HepG2 (cell line): ENCODE measurements around the gene ABCC5. TPM values are rescaled to one million over a fixed set of nuclear protein-coding genes. Genes with fewer than 3 reads are reported as not detected.

ENCODE experiments used
- HIVEP1 ChIP-seq: sonication (generic); formaldehyde crosslinking; IDR thresholded peaks from 2 replicates; pipeline ENCODE4 v1.4.0; 2020; ENCODE audit warnings: mild to moderate bottlenecking, missing genetic modification reagents
- HMGA1 ChIP-seq: sonication (generic); formaldehyde crosslinking; conservative IDR thresholded peaks from 2 replicates; pipeline ENCODE4 v1.4.0; 2020; ENCODE audit warnings: missing genetic modification reagents
- LCORL ChIP-seq, 2 experiments: fragments of 450-650 bp in 1 of 2; sonication (generic) in 1 of 2; formaldehyde crosslinking in 1 of 2; IDR thresholded peaks; 2 replicates each; pipeline versions ENCODE4 v1.5.0 to v1.6.1; 2017 to 2020; ENCODE audit warnings: antibody characterized with exemption in 1 of 2, missing genetic modification reagents in 1 of 2
- NFKBIZ ChIP-seq: IDR thresholded peaks from 2 replicates; pipeline ENCODE4 v1.6.1; 2018; ENCODE audit warnings: missing genetic modification reagents, missing compliant biosample characterization
- PHF8 ChIP-seq: sonication (generic); formaldehyde crosslinking; IDR thresholded peaks from 2 replicates; pipeline ENCODE4 v1.5.0; 2020; ENCODE audit warnings: missing genetic modification reagents
- POLR2G ChIP-seq: fragments of 200-400 bp; formaldehyde crosslinking; IDR thresholded peaks from 2 replicates; pipeline ENCODE4 v1.6.1; 2018; ENCODE audit warnings: mild to moderate bottlenecking, low read depth, low read length, moderate library complexity
- RXRB ChIP-seq: IDR thresholded peaks from 2 replicates; pipeline ENCODE4 v1.6.1; 2016; ENCODE audit warnings: borderline replicate concordance, missing genetic modification reagents, missing compliant biosample characterization
- SIN3B ChIP-seq: fragments of 150-350 bp; IDR thresholded peaks from 2 replicates; pipeline ENCODE4 v1.6.1; 2014; ENCODE audit warnings: low read length
- TRIM24 ChIP-seq: sonication (generic); formaldehyde crosslinking; IDR thresholded peaks from 2 replicates; pipeline ENCODE4 v1.8.0; 2022; ENCODE audit warnings: mild to moderate bottlenecking, missing genetic modification reagents
- YY1 ChIP-seq: IDR thresholded peaks from 2 replicates; pipeline ENCODE4 v1.6.1; 2011; ENCODE audit warnings: low read length, low read depth, moderate library complexity, mild to moderate bottlenecking; ENCODE audit not compliant: insufficient read depth, insufficient replicate concordance
- ZNF121 ChIP-seq: sonication (generic); formaldehyde crosslinking; IDR thresholded peaks from 2 replicates; pipeline ENCODE4 v1.5.0; 2020; ENCODE audit warnings: mild to moderate bottlenecking, missing genetic modification reagents
- ZNF30 ChIP-seq: sonication (generic); formaldehyde crosslinking; IDR thresholded peaks from 2 replicates; pipeline ENCODE4 v1.5.0; 2020; ENCODE audit warnings: mild to moderate bottlenecking, missing genetic modification reagents
- ZNF337 ChIP-seq: sonication (generic); formaldehyde crosslinking; IDR thresholded peaks from 2 replicates; pipeline ENCODE4 v1.5.1; 2020; ENCODE audit warnings: missing genetic modification reagents, low read depth, mild to moderate bottlenecking, borderline replicate concordance
- ZNF552 ChIP-seq: sonication (generic); formaldehyde crosslinking; IDR thresholded peaks from 2 replicates; pipeline ENCODE4 v1.9.0; 2022; ENCODE audit warnings: missing genetic modification reagents, mild to moderate bottlenecking, borderline replicate concordance
- ZNF564 ChIP-seq: sonication (generic); formaldehyde crosslinking; IDR thresholded peaks from 2 replicates; pipeline ENCODE4 v1.8.1; 2023; ENCODE audit warnings: mild to moderate bottlenecking, missing genetic modification reagents
- ZNF569 ChIP-seq: sonication (generic); formaldehyde crosslinking; IDR thresholded peaks from 2 replicates; pipeline ENCODE4 v1.5.0; 2020; ENCODE audit warnings: mild to moderate bottlenecking, missing genetic modification reagents, moderate library complexity, borderline replicate concordance
- ZNF788 ChIP-seq: sonication (generic); formaldehyde crosslinking; IDR thresholded peaks from 2 replicates; pipeline ENCODE4 v1.5.0; 2020; ENCODE audit warnings: mild to moderate bottlenecking, missing genetic modification reagents, borderline replicate concordance
- polyA plus RNA-seq, 8 experiments: library from polyadenylated mRNA; depleted of rRNA in 3 of 8; stranded (reverse) in 7 of 8; unstranded in 1 of 8; fragments of >200 nt; fragmentation: Illumina TruSeq in 4 of 8; extraction: Trizol in 4 of 8; gene quantifications; 2 replicates each; pipeline versions ENCODE4 v1.2.1 to v1.2.3, GENCODE V29; 2011 to 2016; ENCODE audit warnings: low read depth in 4 of 8, missing spikeins in 1 of 8, mixed read lengths in 1 of 8; ENCODE audit not compliant: insufficient read depth in 1 of 8
- total RNA-seq, 5 experiments: library from RNA; depleted of rRNA; stranded (reverse); fragments of >200 nt; fragmentation: Illumina TruSeq; extraction: Trizol; gene quantifications; 2 replicates each; pipeline ENCODE4 v1.2.3, GENCODE V29; 2016; ENCODE audit warnings: low read depth in 1 of 5
- TF ChIP-seq, protein P1 (sequence below): sonication (generic); formaldehyde crosslinking; IDR thresholded peaks from 2 replicates; pipeline ENCODE4 v1.9.0; 2022; ENCODE audit warnings: low read depth, missing genetic modification reagents
- TF ChIP-seq, protein P2 (sequence below): sonication (generic); formaldehyde crosslinking; IDR thresholded peaks from 2 replicates; pipeline ENCODE4 v1.8.0; 2022; ENCODE audit warnings: mild to moderate bottlenecking, missing genetic modification reagents, moderate library complexity
- TF ChIP-seq, protein P3 (sequence below): sonication (generic); formaldehyde crosslinking; IDR thresholded peaks from 2 replicates; pipeline ENCODE4 v1.4.0; 2020; ENCODE audit warnings: missing genetic modification reagents
- TF ChIP-seq, protein P4 (sequence below): sonication (generic); formaldehyde crosslinking; IDR thresholded peaks from 2 replicates; pipeline ENCODE4 v1.4.0; 2020; ENCODE audit warnings: mild to moderate bottlenecking, missing genetic modification reagents, borderline replicate concordance

ABCC5 gene
- total and polyA plus RNA-seq, 2 of the 13 experiments (the other 11 are each of a cell fraction or from before 2014, with no cell fraction given), result 12.5 to 12.7 TPM

DNA sequence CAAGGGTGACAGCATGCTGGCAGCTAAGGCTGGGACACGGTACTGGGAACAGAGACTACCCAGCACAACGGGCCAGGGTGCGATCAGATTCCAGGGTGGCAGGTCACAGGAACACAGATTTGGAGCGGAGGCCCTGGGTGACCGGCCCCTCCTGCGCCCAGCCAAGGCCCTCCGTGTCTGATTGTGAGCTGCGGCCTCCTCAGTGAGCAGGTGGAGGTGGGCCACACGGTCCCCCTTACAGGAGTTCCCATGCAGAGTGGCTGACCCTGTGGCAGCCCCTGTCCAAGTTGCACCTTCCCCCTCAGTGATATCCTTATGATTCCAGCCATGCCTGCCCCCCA lies 104.1 kb downstream of the ABCC5 start (continued):
- no peak for TF ChIP-seq ZNF30 (CRISPR knock-in tag)
- TF ChIP-seq ZNF564 (CRISPR knock-in tag), result peak; percentile 44
- no peak for TF ChIP-seq NFKBIZ (CRISPR knock-in tag)
- TF ChIP-seq, protein P1, sequence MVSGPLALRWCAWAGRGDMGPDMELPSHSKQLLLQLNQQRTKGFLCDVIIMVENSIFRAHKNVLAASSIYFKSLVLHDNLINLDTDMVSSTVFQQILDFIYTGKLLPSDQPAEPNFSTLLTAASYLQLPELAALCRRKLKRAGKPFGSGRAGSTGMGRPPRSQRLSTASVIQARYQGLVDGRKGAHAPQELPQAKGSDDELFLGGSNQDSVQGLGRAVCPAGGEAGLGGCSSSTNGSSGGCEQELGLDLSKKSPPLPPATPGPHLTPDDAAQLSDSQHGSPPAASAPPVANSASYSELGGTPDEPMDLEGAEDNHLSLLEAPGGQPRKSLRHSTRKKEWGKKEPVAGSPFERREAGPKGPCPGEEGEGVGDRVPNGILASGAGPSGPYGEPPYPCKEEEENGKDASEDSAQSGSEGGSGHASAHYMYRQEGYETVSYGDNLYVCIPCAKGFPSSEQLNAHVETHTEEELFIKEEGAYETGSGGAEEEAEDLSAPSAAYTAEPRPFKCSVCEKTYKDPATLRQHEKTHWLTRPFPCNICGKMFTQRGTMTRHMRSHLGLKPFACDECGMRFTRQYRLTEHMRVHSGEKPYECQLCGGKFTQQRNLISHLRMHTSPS (CRISPR knock-in tag), result no peak
- TF ChIP-seq ZNF569 (CRISPR knock-in tag), result no peak
- TF ChIP-seq, protein P2, sequence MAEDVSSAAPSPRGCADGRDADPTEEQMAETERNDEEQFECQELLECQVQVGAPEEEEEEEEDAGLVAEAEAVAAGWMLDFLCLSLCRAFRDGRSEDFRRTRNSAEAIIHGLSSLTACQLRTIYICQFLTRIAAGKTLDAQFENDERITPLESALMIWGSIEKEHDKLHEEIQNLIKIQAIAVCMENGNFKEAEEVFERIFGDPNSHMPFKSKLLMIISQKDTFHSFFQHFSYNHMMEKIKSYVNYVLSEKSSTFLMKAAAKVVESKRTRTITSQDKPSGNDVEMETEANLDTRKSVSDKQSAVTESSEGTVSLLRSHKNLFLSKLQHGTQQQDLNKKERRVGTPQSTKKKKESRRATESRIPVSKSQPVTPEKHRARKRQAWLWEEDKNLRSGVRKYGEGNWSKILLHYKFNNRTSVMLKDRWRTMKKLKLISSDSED (CRISPR knock-in tag), result no peak
- TF ChIP-seq YY1, result no peak
- TF ChIP-seq SIN3B, result no peak
- no peak for TF ChIP-seq LCORL (IDR thresholded peaks at IDR 0.05)
- no peak for TF ChIP-seq LCORL (CRISPR knock-in tag; IDR thresholded peaks at IDR 0.05)
- no peak for TF ChIP-seq TRIM24 (CRISPR knock-in tag)
- TF ChIP-seq, protein P3, sequence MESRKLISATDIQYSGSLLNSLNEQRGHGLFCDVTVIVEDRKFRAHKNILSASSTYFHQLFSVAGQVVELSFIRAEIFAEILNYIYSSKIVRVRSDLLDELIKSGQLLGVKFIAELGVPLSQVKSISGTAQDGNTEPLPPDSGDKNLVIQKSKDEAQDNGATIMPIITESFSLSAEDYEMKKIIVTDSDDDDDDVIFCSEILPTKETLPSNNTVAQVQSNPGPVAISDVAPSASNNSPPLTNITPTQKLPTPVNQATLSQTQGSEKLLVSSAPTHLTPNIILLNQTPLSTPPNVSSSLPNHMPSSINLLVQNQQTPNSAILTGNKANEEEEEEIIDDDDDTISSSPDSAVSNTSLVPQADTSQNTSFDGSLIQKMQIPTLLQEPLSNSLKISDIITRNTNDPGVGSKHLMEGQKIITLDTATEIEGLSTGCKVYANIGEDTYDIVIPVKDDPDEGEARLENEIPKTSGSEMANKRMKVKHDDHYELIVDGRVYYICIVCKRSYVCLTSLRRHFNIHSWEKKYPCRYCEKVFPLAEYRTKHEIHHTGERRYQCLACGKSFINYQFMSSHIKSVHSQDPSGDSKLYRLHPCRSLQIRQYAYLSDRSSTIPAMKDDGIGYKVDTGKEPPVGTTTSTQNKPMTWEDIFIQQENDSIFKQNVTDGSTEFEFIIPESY (CRISPR knock-in tag), result no peak
- TF ChIP-seq ZNF788 (CRISPR knock-in tag), result 0 out of 2 replicates have a peak, but pooled peaks have one; percentile 18
- TF ChIP-seq POLR2G, result no peak
- no peak for TF ChIP-seq HIVEP1
- TF ChIP-seq, protein P4, sequence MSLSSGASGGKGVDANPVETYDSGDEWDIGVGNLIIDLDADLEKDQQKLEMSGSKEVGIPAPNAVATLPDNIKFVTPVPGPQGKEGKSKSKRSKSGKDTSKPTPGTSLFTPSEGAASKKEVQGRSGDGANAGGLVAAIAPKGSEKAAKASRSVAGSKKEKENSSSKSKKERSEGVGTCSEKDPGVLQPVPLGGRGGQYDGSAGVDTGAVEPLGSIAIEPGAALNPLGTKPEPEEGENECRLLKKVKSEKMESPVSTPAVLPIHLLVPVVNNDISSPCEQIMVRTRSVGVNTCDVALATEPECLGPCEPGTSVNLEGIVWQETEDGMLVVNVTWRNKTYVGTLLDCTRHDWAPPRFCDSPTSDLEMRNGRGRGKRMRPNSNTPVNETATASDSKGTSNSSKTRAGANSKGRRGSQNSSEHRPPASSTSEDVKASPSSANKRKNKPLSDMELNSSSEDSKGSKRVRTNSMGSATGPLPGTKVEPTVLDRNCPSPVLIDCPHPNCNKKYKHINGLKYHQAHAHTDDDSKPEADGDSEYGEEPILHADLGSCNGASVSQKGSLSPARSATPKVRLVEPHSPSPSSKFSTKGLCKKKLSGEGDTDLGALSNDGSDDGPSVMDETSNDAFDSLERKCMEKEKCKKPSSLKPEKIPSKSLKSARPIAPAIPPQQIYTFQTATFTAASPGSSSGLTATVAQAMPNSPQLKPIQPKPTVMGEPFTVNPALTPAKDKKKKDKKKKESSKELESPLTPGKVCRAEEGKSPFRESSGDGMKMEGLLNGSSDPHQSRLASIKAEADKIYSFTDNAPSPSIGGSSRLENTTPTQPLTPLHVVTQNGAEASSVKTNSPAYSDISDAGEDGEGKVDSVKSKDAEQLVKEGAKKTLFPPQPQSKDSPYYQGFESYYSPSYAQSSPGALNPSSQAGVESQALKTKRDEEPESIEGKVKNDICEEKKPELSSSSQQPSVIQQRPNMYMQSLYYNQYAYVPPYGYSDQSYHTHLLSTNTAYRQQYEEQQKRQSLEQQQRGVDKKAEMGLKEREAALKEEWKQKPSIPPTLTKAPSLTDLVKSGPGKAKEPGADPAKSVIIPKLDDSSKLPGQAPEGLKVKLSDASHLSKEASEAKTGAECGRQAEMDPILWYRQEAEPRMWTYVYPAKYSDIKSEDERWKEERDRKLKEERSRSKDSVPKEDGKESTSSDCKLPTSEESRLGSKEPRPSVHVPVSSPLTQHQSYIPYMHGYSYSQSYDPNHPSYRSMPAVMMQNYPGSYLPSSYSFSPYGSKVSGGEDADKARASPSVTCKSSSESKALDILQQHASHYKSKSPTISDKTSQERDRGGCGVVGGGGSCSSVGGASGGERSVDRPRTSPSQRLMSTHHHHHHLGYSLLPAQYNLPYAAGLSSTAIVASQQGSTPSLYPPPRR, result 0 out of 2 replicates have a peak, but pooled peaks have one; percentile 4
- 0 out of 2 replicates have a peak, but pooled peaks have one; percentile 3 for TF ChIP-seq RXRB (CRISPR knock-in tag)
- TF ChIP-seq ZNF121 (CRISPR knock-in tag), result 0 out of 2 replicates have a peak, but pooled peaks have one; percentile 8
- TF ChIP-seq HMGA1, result no peak
- no peak for TF ChIP-seq ZNF337 (CRISPR knock-in tag)
- TF ChIP-seq ZNF552, result no peak
- no peak for TF ChIP-seq PHF8 (CRISPR knock-in tag)
